Measurements from ENCODE around the gene ARHGAP25.
A peak's percentile ranks its signal among the peaks of the same experiment; 100 is the strongest.

ARHGAP25 gene

GRCh38 chr2:68719912-68720311, 14.7 kb upstream of the ARHGAP25 start:
- DNase-seq: no peak

GRCh38 chr2:68720665-68721064, 13.9 kb upstream of the ARHGAP25 start:
- no peak for DNase-seq

- DNase-seq: no peak
Observed at GRCh38 chr2:68721482-68722101, 13.0 kb upstream of the ARHGAP25 start.

- DNase-seq: no peak
Observed at GRCh38 chr2:68722712-68723111, 11.9 kb upstream of the ARHGAP25 start.

- DNase-seq: no peak
Observed at GRCh38 chr2:68723181-68723580, 11.4 kb upstream of the ARHGAP25 start.

DNA sequence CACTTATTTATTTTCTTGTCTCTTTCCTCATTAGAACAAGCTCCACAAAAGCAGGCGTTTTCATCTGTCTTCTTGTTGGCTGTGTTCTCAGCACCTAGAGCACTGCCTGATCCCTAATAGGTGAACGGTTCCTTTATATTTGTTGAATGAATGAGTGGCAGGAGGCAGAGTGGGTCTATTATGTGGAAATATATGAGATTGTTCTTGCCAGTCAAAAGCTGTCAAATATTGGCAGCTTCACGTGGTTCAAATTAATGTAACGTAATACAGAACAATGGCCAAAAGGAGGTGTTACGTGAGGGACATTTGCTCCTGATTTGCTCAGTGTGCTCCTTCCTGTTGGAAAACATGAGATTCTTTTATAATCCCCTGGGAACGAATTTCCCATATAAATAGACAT, 8.5 kb upstream of the ARHGAP25 start:
- no peak for DNase-seq

GRCh38 chr2:68726608-68727367, 7.8 kb upstream of the ARHGAP25 start:
- DNase-seq: peak; percentile 67

DNA sequence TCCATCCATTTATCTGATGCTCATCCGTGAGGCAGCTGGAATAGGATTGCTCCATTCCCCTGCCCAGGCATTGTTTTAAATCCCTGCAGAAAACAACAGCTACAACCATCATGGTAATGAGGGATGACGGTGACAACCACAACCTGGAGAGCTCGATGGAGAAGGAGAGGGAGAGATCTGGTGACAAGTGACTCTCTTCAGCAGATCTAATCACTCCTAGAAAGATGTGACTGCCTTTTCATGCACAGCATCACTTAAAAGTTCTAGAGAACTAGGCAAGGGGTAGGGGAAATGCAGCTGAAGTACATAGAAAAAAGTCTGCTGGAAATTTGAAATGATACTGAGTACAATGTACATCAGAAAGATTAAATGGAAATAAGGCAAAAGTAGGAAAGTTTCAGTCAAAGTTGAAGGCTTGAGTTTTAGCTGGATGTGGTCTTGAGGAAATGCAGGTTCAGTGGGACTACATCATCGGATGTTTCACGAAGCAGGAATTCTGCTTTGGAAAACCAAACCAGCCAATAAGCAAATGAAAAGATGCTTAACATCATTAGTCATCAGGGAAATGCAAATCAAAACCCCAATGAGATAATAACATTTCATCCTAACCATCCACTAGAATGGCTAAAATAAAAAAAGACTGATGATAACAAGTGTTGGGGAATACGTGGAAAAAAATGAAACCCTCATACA, 6.8 kb upstream of the ARHGAP25 start:
- DNase-seq: no peak

GRCh38 chr2:68730828-68731227, 3.8 kb upstream of the ARHGAP25 start:
- DNase-seq: no peak

DNA sequence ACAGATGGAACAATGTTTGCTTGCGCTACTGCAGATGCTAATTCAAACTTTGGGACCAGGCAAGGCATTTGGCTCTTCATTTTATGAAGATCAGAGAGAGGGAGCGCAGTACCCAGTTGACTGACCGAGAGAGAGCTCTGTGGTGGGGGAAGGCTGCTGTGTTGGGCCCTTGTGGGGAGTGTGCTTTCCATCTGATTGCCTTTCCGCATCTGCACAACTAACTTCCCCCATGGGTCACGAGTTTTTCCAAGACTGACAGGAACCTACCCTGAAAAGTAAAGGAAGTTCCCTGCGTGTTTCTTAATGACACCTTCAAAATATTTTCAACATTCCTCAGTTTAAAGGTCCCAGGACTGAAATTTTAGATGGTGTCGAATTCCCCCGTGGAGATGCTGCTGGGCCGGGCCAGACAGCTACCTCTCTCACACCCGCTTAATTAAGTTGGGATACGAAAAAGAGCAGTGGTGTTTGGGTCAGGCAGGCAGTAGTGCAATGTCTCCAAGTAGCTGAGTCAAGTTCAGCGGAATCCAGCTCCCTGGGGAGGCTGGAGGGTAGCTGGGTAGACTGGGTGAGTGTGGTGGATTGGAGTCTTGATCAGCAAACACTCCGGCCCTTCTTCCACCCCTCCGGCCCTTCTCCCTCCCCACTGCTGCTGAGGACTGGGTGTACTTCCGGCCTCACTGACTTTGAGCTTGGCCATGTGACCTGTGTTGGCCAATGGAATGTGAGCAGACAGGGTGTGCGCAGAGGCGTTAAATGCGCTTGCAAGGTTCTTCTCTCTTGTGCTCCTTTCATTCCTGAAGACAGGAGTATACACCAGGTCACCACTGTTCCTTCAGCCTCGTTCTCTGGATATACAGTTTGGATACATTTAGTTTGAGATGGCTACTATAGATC, 2.3 kb upstream of the ARHGAP25 start:
- DNase-seq: no peak

GRCh38 chr2:68733365-68733764, 1.2 kb upstream of the ARHGAP25 start:
- DNase-seq: no peak

DNA sequence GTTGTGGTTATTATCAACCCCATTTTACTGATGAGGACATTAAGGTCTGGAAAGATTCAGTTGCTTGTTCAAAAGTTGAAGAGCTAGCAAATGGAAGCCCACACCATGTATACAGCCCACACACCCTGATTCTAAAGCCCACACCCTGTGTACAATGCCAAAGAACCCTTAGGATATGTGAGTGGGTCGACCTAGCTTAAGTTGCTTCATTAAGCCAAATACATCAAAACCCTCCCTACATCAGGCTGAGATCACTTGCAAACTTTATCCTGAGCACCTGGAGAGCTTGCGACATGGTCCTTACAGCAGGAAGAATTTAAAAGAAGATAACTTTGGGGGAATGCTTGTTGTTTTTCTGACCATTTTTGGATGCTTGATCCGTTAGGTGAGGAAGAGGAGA, 435 bp upstream of the ARHGAP25 start:
- DNase-seq: no peak

DNA sequence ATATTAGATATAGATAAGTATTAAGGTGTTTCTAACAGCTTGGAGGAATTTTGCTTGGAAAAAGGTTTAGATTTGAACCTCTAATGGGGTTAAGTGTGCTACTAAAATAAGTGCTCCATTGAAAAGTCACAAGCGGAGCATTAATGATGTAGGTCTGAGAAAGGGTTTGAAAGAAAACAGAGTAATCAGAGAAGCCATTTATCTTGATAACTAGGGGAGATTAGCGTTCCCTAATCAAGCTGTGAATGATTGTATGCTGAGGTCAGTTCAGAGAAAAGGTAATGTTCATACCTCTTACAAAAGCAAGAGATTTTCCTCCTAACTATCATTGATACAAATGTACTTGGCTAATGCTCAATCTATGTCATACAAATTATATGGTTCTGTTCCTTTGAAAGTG, 1.5 kb downstream of the ARHGAP25 start:
- no peak for DNase-seq

DNA sequence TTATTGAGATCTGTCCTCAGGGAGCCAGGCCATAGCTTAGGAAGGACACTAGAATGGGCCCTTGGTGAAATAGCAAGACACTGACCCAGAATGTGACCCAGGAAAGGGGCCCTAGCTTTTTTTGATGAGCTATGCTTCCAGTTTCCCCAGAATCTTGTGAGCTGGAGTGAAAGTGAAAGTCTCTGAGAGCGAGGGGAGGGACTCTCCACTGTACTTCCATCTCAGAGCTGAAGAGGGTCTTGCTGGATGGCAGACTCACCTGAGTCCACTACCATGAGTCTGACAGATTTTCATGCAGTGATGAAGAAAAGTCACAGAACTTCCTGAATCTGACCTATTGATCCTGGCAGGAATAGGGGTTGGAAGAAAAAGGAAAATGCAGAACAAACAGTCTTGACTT, 3.1 kb downstream of the ARHGAP25 start:
- DNase-seq: no peak

DNA sequence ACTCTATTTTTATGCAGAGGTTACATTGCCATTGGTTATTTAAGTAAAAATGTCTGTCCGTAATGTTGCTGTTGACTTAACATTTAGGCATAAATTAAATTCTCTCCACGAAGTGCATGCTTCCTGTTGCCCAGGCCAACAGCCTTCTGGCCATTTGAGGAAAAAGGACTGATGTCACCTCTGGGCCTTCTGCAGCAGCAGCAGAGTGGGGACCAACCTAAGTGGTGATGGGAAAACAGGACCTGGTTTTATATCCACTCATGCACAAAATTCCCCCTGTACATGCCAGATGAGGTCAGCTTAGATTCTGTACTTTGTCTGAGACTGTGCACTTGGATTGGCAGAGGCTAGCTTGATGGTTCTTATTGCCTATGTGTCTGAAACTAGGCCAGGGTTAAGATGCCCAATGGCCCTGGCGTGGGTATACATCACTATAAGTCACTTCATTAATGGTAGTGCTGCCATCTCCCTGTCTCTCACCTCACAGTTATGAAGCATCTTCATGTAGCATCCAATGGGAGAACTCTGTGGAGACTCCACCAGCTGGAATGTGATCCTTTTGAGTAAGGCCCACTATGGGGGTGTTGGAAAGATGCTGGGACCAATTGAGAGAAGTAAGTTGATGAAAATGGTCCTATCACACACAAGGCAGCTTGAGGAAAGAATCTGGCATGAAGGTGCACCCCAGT, 4.4 kb downstream of the ARHGAP25 start:
- no peak for DNase-seq

- DNase-seq: no peak
Observed at GRCh38 chr2:68739595-68740399, 5.2 kb downstream of the ARHGAP25 start.

DNA sequence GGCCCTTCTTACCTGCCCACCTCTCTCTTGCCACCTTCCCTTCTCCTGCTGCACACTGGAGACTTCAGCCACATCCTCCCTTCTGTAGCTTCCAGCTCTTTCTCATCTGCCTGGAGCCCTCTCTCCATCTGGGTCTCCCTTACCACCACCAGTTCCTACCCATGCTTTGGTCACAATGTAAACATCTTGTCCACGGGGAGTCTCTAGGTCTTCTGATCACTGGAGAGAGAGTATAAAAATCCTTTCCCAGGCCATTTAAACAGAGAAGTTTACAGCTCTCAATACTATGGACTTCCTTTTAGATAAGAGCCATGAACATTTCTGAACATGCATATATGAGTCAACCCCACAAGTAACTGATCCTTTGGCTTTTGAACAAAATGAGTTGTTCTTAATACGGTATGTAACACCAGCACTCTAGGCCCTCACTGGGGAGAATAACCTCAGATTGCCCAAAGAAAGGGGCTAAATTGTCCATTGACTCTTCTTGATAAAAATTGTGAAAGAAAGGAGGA, 5.8 kb downstream of the ARHGAP25 start:
- DNase-seq: no peak

DNA sequence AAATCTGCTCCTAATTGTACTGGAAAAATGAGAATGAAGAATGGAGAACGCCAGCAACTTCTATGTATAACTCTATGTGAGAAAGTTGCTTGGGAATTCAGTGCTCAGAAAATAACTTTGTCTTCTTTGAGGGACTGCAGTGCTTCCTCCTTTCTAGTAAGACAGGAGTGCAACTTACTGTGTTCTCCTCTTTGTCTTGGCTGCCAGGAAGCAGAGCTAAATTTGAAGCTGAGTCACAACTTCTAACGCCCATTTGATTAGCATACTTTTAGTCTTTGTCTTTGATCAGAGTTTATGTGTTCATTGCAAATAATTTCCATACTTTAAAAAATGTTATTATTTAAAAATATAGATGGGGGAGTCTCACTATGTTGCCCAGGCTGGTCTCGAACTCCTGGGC, 6.6 kb downstream of the ARHGAP25 start:
- DNase-seq: no peak

DNA sequence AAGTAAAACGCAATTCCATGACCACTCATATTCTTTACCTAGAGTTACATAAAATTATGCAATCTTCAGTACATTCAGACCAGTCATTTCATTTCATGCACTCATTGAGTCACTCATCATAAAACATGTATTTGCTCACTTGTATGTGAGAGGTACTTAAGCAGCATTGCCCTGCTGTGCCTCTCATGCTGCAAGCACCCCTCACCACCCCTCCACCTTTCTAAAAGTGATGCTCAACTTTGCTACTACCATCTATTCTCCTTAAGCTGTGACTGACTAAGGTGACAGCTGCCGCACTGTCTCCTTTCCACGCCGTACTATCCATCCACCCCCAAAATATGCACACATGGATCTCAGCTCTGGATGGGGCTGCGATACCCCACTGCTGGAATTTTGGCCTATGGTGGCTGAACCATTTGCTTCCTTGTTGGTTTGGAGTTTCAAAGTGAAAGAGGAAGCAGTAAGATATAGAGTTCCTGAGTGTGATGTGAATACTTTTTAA, 7.2 kb downstream of the ARHGAP25 start:
- no peak for DNase-seq

DNA sequence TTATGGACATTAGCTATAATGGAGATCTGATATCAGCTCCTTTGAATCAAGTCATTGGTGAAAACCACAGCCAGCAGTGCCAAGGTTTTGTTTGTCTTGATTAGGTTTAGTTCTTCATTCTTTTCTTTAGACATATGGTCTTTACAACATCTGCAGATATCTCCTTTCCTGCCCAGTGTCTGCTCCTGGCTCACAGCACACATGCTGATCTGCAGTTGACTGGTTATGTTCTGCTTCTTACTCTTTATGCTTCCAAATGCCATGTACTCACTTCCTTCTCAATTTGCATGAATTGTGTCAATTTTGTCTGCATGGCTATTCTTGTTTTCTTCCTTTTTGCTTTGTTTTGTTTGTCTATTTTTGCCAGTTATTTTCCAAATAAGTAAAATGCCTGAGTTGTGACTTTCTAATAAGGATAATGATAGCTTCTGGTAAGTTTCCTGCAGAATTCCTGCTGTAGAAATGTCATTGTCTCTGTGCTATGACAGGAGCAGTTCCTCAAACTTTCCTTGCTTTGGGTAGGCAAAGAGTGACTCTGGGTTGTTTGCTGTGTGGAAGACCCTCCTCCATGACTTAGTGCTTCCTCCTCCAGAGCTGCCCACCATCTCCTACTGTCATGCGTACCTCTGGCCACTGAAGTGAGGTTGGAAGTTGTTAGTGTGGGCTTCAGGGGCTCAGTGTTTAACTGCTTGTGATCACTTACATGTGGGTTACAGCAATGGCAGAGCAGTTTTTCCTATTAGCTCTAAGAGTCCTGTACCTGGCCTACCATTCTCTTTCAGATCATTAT, 8.2 kb downstream of the ARHGAP25 start:
- no peak for DNase-seq
